GM21360 (cell line): Measurements from ENCODE around the gene SUPT3H.

Source experiments
- ATAC-seq: cut with Tn5 transposase; IDR thresholded peaks from one replicate; pipeline ENCODE4 v1.9.1; 2021; ENCODE audit warnings: mild to moderate bottlenecking, moderate library complexity; ENCODE audit not compliant: unreplicated experiment

Gene SUPT3H

GRCh38 chr6:44780161-44780560 is 597.6 kb downstream of the SUPT3H start:
- no peak for ATAC-seq

GRCh38 chr6:44779130-44779826 is 598.5 kb downstream of the SUPT3H start:
- no peak for ATAC-seq
